Bronchial epithelial cell (primary cell): Measurements from ENCODE around the gene PCDHGB5. TPM values are rescaled to one million over a fixed set of nuclear protein-coding genes. Genes with fewer than 3 reads are reported as not detected.

Source experiments
- DNase-seq: peaks from one replicate; pipeline ENCODE4 v3.0.0-alpha.2; 2010; ENCODE audit warnings: low read depth
- FAIRE-seq: peaks from 2 replicates; lab custom pipeline; 2011; peaks lifted over from hg19 to GRCh38; lab: Jason Lieb, UNC
- H3K27me3 ChIP-seq: 2 replicates; pipeline ENCODE4 v1.5.1; 2011; ENCODE audit warnings: low read length; ENCODE audit not compliant: control insufficient read depth, insufficient read depth
- H3K36me3 ChIP-seq: 2 replicates; pipeline ENCODE4 v1.5.1; 2011; ENCODE audit warnings: low read length; ENCODE audit not compliant: control insufficient read depth, insufficient read depth
- H3K4me3 ChIP-seq: 2 replicates; pipeline ENCODE4 v1.5.1; 2011; ENCODE audit warnings: mild to moderate bottlenecking, low read depth, low read length, control low read depth
- CTCF ChIP-seq: IDR thresholded peaks from 2 replicates; pipeline ENCODE4 v1.5.1; 2011; ENCODE audit warnings: mild to moderate bottlenecking, moderate library complexity, low read length, control low read depth, inconsistent platforms; ENCODE audit not compliant: insufficient read depth, severe bottlenecking
- total RNA-seq: library from RNA; depleted of rRNA; stranded (reverse); fragments of >200 nt; gene quantifications from 2 replicates; pipeline ENCODE4 v1.2.1, GENCODE V29; 2014

PCDHGB5 gene
- total RNA-seq, 1 donor from 2014 or later: 2.4 TPM

- Histone ChIP-seq H3K27me3 (no peaks in the 10 kb centered on the region), H3K4me3 (no peak overlapping the region), H3K36me3 (no peaks in the 10 kb centered on the region)
- DNase-seq (no peak), FAIRE-seq (no peak)
- TF ChIP-seq CTCF: no peak
Measured at GRCh38 chr5:141437221-141437620, 39.5 kb downstream of the PCDHGB5 start.

- H3K4me3 ChIP-seq: no peak overlapping the region
- DNase-seq (no peak), FAIRE-seq (no peak)
- H3K27me3 ChIP-seq: no peaks in the 10 kb centered on the region
- TF ChIP-seq CTCF: no peak
- no peaks in the 10 kb centered on the region for H3K36me3 ChIP-seq
Measured at GRCh38 chr5:141439411-141440141, 41.8 kb downstream of the PCDHGB5 start.

GRCh38 chr5:141440341-141440740, 42.6 kb downstream of the PCDHGB5 start:
- Histone ChIP-seq H3K36me3 (no peaks in the 10 kb centered on the region), H3K4me3 (no peak overlapping the region), H3K27me3 (no peaks in the 10 kb centered on the region)
- FAIRE-seq (no peak), DNase-seq (no peak)
- TF ChIP-seq CTCF: no peak

- no peak for FAIRE-seq
- DNase-seq: no peak
Measured at GRCh38 chr5:141441571-141442170, 43.9 kb downstream of the PCDHGB5 start.

More at GRCh38 chr5:141441571-141442170, 43.9 kb downstream of the PCDHGB5 start:
- TF ChIP-seq CTCF: no peak
- Histone ChIP-seq H3K36me3 (no peaks in the 10 kb centered on the region), H3K27me3 (no peaks in the 10 kb centered on the region), H3K4me3 (no peak overlapping the region)

Other genes with a start within 250 kb of the PCDHGB5 start
- not detected in 2 replicates for gene PCDHB6, start 247.9 kb upstream of the PCDHGB5 start, total RNA-seq
- gene PCDHB7, start 225.3 kb upstream of the PCDHGB5 start, total RNA-seq: not detected in 2 replicates
- under 0.01 TPM in 2 replicates for gene PCDHB8, start 220.2 kb upstream of the PCDHGB5 start, total RNA-seq
- under 0.01 TPM in 1 of 2 replicates, not detected in the other for gene PCDHB16, start 215.6 kb upstream of the PCDHGB5 start, total RNA-seq
- gene PCDHB9, start 210.8 kb upstream of the PCDHGB5 start, total RNA-seq: under 0.01 TPM in 1 of 2 replicates, not detected in the other
- gene PCDHB10, start 205.6 kb upstream of the PCDHGB5 start, total RNA-seq: 0.13 and 0.26 TPM in 2 replicates
- under 0.01 and 0.26 TPM in 2 replicates for gene PCDHB11, start 198.3 kb upstream of the PCDHGB5 start, total RNA-seq
- gene PCDHB12, start 189.2 kb upstream of the PCDHGB5 start, total RNA-seq: 0.13 TPM in 1 of 2 replicates, not detected in the other
- 0.26 TPM in 1 of 2 replicates, not detected in the other for gene PCDHB13, start 184.0 kb upstream of the PCDHGB5 start, total RNA-seq
- 0.26 and 0.77 TPM in 2 replicates for gene PCDHB14, start 174.6 kb upstream of the PCDHGB5 start, total RNA-seq
- under 0.01 and 0.51 TPM in 2 replicates for gene PCDHB15, start 152.6 kb upstream of the PCDHGB5 start, total RNA-seq
- gene SLC25A2, start 93.9 kb upstream of the PCDHGB5 start, total RNA-seq: 0.13 TPM in 1 of 2 replicates, not detected in the other
- 36.3 and 74.5 TPM in 2 replicates for gene TAF7, start 77.2 kb upstream of the PCDHGB5 start, total RNA-seq
- under 0.01 and 0.26 TPM in 2 replicates for gene PCDHGA1, start 67.4 kb upstream of the PCDHGB5 start, total RNA-seq
- under 0.01 and 0.26 TPM in 2 replicates for gene PCDHGA2, start 59.2 kb upstream of the PCDHGB5 start, total RNA-seq
- under 0.01 and 0.13 TPM in 2 replicates for gene PCDHGA3, start 54.1 kb upstream of the PCDHGB5 start, total RNA-seq
- gene PCDHGB1, start 47.8 kb upstream of the PCDHGB5 start, total RNA-seq: under 0.01 and 0.26 TPM in 2 replicates
- 0.26 and 0.53 TPM in 2 replicates for gene PCDHGA4, start 42.9 kb upstream of the PCDHGB5 start, total RNA-seq
- gene PCDHGB2, start 38.0 kb upstream of the PCDHGB5 start, total RNA-seq: under 0.01 and 0.26 TPM in 2 replicates
- gene PCDHGA5, start 33.8 kb upstream of the PCDHGB5 start, total RNA-seq: under 0.01 and 0.13 TPM in 2 replicates
- gene PCDHGB3, start 27.7 kb upstream of the PCDHGB5 start, total RNA-seq: under 0.01 and 0.77 TPM in 2 replicates
- under 0.01 and 0.26 TPM in 2 replicates for gene PCDHGA6, start 24.1 kb upstream of the PCDHGB5 start, total RNA-seq
- gene PCDHGA7, start 15.2 kb upstream of the PCDHGB5 start, total RNA-seq: under 0.01 and 0.51 TPM in 2 replicates
- 2.1 and 3.1 TPM in 2 replicates for gene PCDHGB4, start 10.2 kb upstream of the PCDHGB5 start, total RNA-seq
- under 0.01 and 0.51 TPM in 2 replicates for gene PCDHGA8, start 5.3 kb upstream of the PCDHGB5 start, total RNA-seq
- gene PCDHGA9, start 4.8 kb downstream of the PCDHGB5 start, total RNA-seq: 0.53 and 1.5 TPM in 2 replicates
- gene PCDHGB6, start 10.1 kb downstream of the PCDHGB5 start, total RNA-seq: 0.53 and 1.5 TPM in 2 replicates
- 2.1 and 5.2 TPM in 2 replicates for gene PCDHGA10, start 15.0 kb downstream of the PCDHGB5 start, total RNA-seq
- gene PCDHGB7, start 19.7 kb downstream of the PCDHGB5 start, total RNA-seq: 1.3 and 3.3 TPM in 2 replicates
- gene PCDHGA11, start 23.1 kb downstream of the PCDHGB5 start, total RNA-seq: 1.6 and 3.2 TPM in 2 replicates
- 0.79 and 1.4 TPM in 2 replicates for gene PCDHGA12, start 32.6 kb downstream of the PCDHGB5 start, total RNA-seq
- 9.5 and 17.4 TPM in 2 replicates for gene PCDHGC3, start 78.0 kb downstream of the PCDHGB5 start, total RNA-seq
- 0.53 and 0.90 TPM in 2 replicates for gene PCDHGC4, start 87.1 kb downstream of the PCDHGB5 start, total RNA-seq
- gene PCDHGC5, start 91.1 kb downstream of the PCDHGB5 start, total RNA-seq: 0.26 and 0.77 TPM in 2 replicates
- gene DIAPH1, start 221.1 kb downstream of the PCDHGB5 start, total RNA-seq: 48.2 and 57.1 TPM in 2 replicates
- 72.7 and 87.1 TPM in 2 replicates for gene HDAC3, start 238.9 kb downstream of the PCDHGB5 start, total RNA-seq
- gene RELL2, start 239.1 kb downstream of the PCDHGB5 start, total RNA-seq: 14.2 and 16.6 TPM in 2 replicates